Lower leg skin (tissue), 3 donors: Measurements from ENCODE around the gene SLC36A1.

Experiments
- CTCF ChIP-seq, 3 donors: fragments of 450-650 bp; IDR thresholded peaks; one replicate each; pipeline ENCODE4 v1.5.1; 2016; ENCODE audit warnings: antibody characterized with exemption in 3 of 3, mild to moderate bottlenecking in 3 of 3, moderate library complexity in 2 of 3
- POLR2A ChIP-seq, 2 donors: fragments of 450-650 bp; IDR thresholded peaks; one replicate each; pipeline ENCODE4 v1.6.1; 2016 to 2017; ENCODE audit warnings: antibody characterized with exemption in 2 of 2, mild to moderate bottlenecking in 1 of 2, moderate library complexity in 1 of 2

- TF ChIP-seq CTCF (IDR thresholded peaks at IDR 0.05) (no peak), POLR2A (IDR thresholded peaks at IDR 0.05) (no peak)
These were observed 35.8 kb downstream of the SLC36A1 start for GRCh38 chr5:151483176-151483575.
